NCI-H69 (cell line): ENCODE results near the gene REXO1.

Experiments used
- DNase-seq: peaks from one replicate; lab custom pipeline; 2025; lab: John Stamatoyannopoulos, UW

Gene REXO1

GRCh38 chr19:1861599-1862031 is 13.3 kb upstream of the REXO1 start:
- DNase-seq, result peak; percentile 38

- DNase-seq, result peak; percentile 27
Measured at GRCh38 chr19:1860821-1861598, 12.7 kb upstream of the REXO1 start.

GRCh38 chr19:1860042-1860775 is 11.9 kb upstream of the REXO1 start:
- DNase-seq, result peak; percentile 86

- DNase-seq, result no peak
Measured at GRCh38 chr19:1859331-1859781, 11.1 kb upstream of the REXO1 start.

GRCh38 chr19:1858412-1859081 is 10.3 kb upstream of the REXO1 start:
- DNase-seq, result no peak

GRCh38 chr19:1857648-1858326 is 9.5 kb upstream of the REXO1 start:
- peak; percentile 54 for DNase-seq

- DNase-seq, result peak; percentile 82
Measured at GRCh38 chr19:1856698-1857603, 8.7 kb upstream of the REXO1 start.

- peak; percentile 63 for DNase-seq
Measured at GRCh38 chr19:1856345-1856697, 8.0 kb upstream of the REXO1 start.

GRCh38 chr19:1855828-1856255 is 7.6 kb upstream of the REXO1 start:
- DNase-seq, result peak; percentile 48

- peak; percentile 97 for DNase-seq
Measured at GRCh38 chr19:1855040-1855827, 7.0 kb upstream of the REXO1 start.

- DNase-seq, result no peak
Measured at GRCh38 chr19:1854542-1855039, 6.3 kb upstream of the REXO1 start.

- no peak for DNase-seq
Measured at GRCh38 chr19:1854039-1854541, 5.8 kb upstream of the REXO1 start.

GRCh38 chr19:1853295-1854038 is 5.2 kb upstream of the REXO1 start:
- DNase-seq, result peak; percentile 91

GRCh38 chr19:1852581-1853128 is 4.4 kb upstream of the REXO1 start:
- DNase-seq, result peak; percentile 58

GRCh38 chr19:1851654-1852580 is 3.6 kb upstream of the REXO1 start:
- DNase-seq, result peak; percentile 98

- DNase-seq, result peak; percentile 56
Measured at GRCh38 chr19:1850809-1851653, 2.7 kb upstream of the REXO1 start.
